ENCODE measurements around the gene MKKS. TPM values are rescaled to one million over a fixed set of nuclear protein-coding genes. Genes with fewer than 3 reads are reported as not detected.

Gene MKKS
- total and polyA plus RNA-seq, 2 donors (not counting 1 experiment from before 2014, with no cell fraction given): 6.0 to 12.6 TPM

GRCh38 chr20:10468340-10468845 lies 34.4 kb upstream of the MKKS start:
- Histone ChIP-seq H3K4me1 (ENCODE audit: control insufficient read depth in 2 of 2, insufficient read depth in 2 of 2, low read length in 2 of 2) (no peaks in the 10 kb centered on the region), H3K4me2 (replicated peaks; ENCODE audit: low read depth, low read length, poor library complexity, severe bottlenecking) (no peak overlapping the region), H3K4me3 (ENCODE audit: control extremely low read depth in 1 of 5, extremely low read depth in 1 of 5, insufficient read depth in 1 of 5, low read depth in 2 of 5, low read length in 4 of 5) (no peak overlapping the region), H3K9ac (ENCODE audit: low read length) (no peak overlapping the region), H2AFZ (ENCODE audit: insufficient read depth, low read depth, low read length, poor library complexity, severe bottlenecking) (no peak overlapping the region), H3K27me3 (replicated peaks in 1 of 4; ENCODE audit: control extremely low read depth in 1 of 4, control insufficient read depth in 3 of 4, insufficient read depth in 4 of 4, low read length in 3 of 4) (no peaks in the 10 kb centered on the region), H3K27ac (ENCODE audit: low read length in 2 of 2) (no peak overlapping the region), H3K9me3 (ENCODE audit: control extremely low read depth in 1 of 3, control insufficient read depth in 2 of 3, insufficient read depth in 1 of 3, low read length in 2 of 3) (peaks cover 0 to 3% (median 1%) of the 10 kb centered on the region in 3 donors), H3K36me3 (replicated peaks in 1 of 2; ENCODE audit: control extremely low read depth in 1 of 2, control insufficient read depth in 1 of 2, extremely low read depth in 1 of 2, insufficient read depth in 2 of 2, low read length in 1 of 2) (peaks cover 0 to 3% of the 10 kb centered on the region in 2 experiments), H4K20me1 (ENCODE audit: control insufficient read depth, insufficient read depth, low read length, poor library complexity, severe bottlenecking) (no peaks in the 10 kb centered on the region), H3K79me2 (ENCODE audit: control insufficient read depth, insufficient read depth, low read length) (no peaks in the 10 kb centered on the region)
- DNase-seq (no peak), ATAC-seq (ENCODE audit: low read depth) (no peak)
- H3K27me3 Mint-ChIP-seq: no peaks in the 10 kb centered on the region
- POLR2A ChIA-PET: no interaction called here
- no peak overlapping the region for H3K27ac Mint-ChIP-seq
- TF ChIP-seq EZH2 (IDR thresholded peaks at IDR 0.05; ENCODE audit: borderline replicate concordance, insufficient read depth, low read depth, low read length, poor library complexity, severe bottlenecking) (no peak), CTCF (IDR thresholded peaks at IDR 0.05) (no peak)
- H3K4me3 Mint-ChIP-seq: no peak overlapping the region
- peaks cover 4% of the 10 kb centered on the region for H3K4me1 Mint-ChIP-seq
- CTCF ChIA-PET: no interaction called here
- WGBS (ENCODE audit: insufficient coverage): 75% methylated on average over 2 of the region's 2 CpGs
- no peaks in the 10 kb centered on the region for H3K9me3 Mint-ChIP-seq (ENCODE audit: insufficient read depth)
- intact Hi-C loops (cut with micrococcal nuclease): no loop called here

GRCh38 chr20:10467681-10468339 lies 33.8 kb upstream of the MKKS start:
- WGBS (ENCODE audit: insufficient coverage): 36% methylated on average over 2 of the region's 3 CpGs
- H3K9me3 ChIP-seq (ENCODE audit: control extremely low read depth in 1 of 3, control insufficient read depth in 2 of 3, insufficient read depth in 1 of 3, low read length in 2 of 3): peaks cover 0 to 3% (median 1%) of the 10 kb centered on the region in 3 donors
- Mint-ChIP-seq H3K27me3 (no peaks in the 10 kb centered on the region), H3K27ac (no peak overlapping the region), H3K4me1 (no peaks in the 10 kb centered on the region), H3K9me3 (ENCODE audit: insufficient read depth) (no peaks in the 10 kb centered on the region), H3K4me3 (no peak overlapping the region)
- ChIA-PET POLR2A (no interaction called here), CTCF (no interaction called here)
- TF ChIP-seq EZH2 (IDR thresholded peaks at IDR 0.05; ENCODE audit: borderline replicate concordance, insufficient read depth, low read depth, low read length, poor library complexity, severe bottlenecking) (no peak), CTCF (IDR thresholded peaks at IDR 0.05) (no peak)
- intact Hi-C loops (cut with micrococcal nuclease): no loop called here
- no peak overlapping the region for H3K4me3 ChIP-seq (ENCODE audit: control extremely low read depth in 1 of 5, extremely low read depth in 1 of 5, insufficient read depth in 1 of 5, low read depth in 2 of 5, low read length in 4 of 5)
- no peak overlapping the region for H2AFZ ChIP-seq (ENCODE audit: insufficient read depth, low read depth, low read length, poor library complexity, severe bottlenecking)
- no peak for ATAC-seq (ENCODE audit: low read depth)
- H3K4me2 ChIP-seq (replicated peaks; ENCODE audit: low read depth, low read length, poor library complexity, severe bottlenecking): no peak overlapping the region
- peaks cover 0 to 3% of the 10 kb centered on the region in 2 experiments for H3K36me3 ChIP-seq (replicated peaks in 1 of 2; ENCODE audit: control extremely low read depth in 1 of 2, control insufficient read depth in 1 of 2, extremely low read depth in 1 of 2, insufficient read depth in 2 of 2, low read length in 1 of 2)
- H3K27me3 ChIP-seq (replicated peaks in 1 of 4; ENCODE audit: control extremely low read depth in 1 of 4, control insufficient read depth in 3 of 4, insufficient read depth in 4 of 4, low read length in 3 of 4): no peaks in the 10 kb centered on the region
- H3K27ac ChIP-seq (ENCODE audit: low read length in 2 of 2): no peak overlapping the region
- DNase-seq: no peak
- no peaks in the 10 kb centered on the region for H4K20me1 ChIP-seq (ENCODE audit: control insufficient read depth, insufficient read depth, low read length, poor library complexity, severe bottlenecking)
- H3K9ac ChIP-seq (ENCODE audit: low read length): no peak overlapping the region
- no peaks in the 10 kb centered on the region for H3K4me1 ChIP-seq (ENCODE audit: control insufficient read depth in 2 of 2, insufficient read depth in 2 of 2, low read length in 2 of 2)
- no peaks in the 10 kb centered on the region for H3K79me2 ChIP-seq (ENCODE audit: control insufficient read depth, insufficient read depth, low read length)
